CD4-positive, alpha-beta T cell (primary cell): ENCODE data around the gene UBD. TPM values are rescaled to one million over a fixed set of nuclear protein-coding genes. Genes with fewer than 3 reads are reported as not detected.

Experiments used
- ATAC-seq: fragments of 200-7000 bp; cut with Tn5 transposase; one replicate; pipeline ENCODE4 v1.10.0; 2022; ENCODE audit warnings: mild to moderate bottlenecking; ENCODE audit not compliant: poor library complexity
- CTCF ChIA-PET: fragments of 350-600 bp; sonication (Branson Sonifier 250); formaldehyde crosslinking; loops from one replicate; lab custom pipeline; 2021; ENCODE audit warnings: antibody characterized with exemption, inconsistent platforms; lab: Charles Lee
- POLR2A ChIA-PET: fragments of 350-600 bp; sonication (Branson Sonifier 250); formaldehyde crosslinking; loops from one replicate; lab custom pipeline; 2021; ENCODE audit warnings: antibody characterized with exemption, inconsistent platforms; lab: Charles Lee
- DNase-seq, 14 experiments: peaks; one replicate each; pipeline ENCODE4 v3.0.0-alpha.2; 2013 to 2020; ENCODE audit warnings: mixed read lengths in 2 of 14
- H3K27ac ChIP-seq, 2 donors: one replicate each; pipeline versions ENCODE4 v1.5.1 to v1.7.0; 2013; ENCODE audit warnings: low read length in 2 of 2, low read depth in 1 of 2, mild to moderate bottlenecking in 1 of 2
- H3K27me3 ChIP-seq, 2 experiments: 1 replicate in 1 of 2; 2 replicates in 1 of 2; pipeline versions ENCODE4 v1.6.1 to v1.7.0; 2013; ENCODE audit warnings: low read length in 2 of 2, control low read depth in 1 of 2, mild to moderate bottlenecking in 1 of 2, moderate library complexity in 1 of 2; ENCODE audit not compliant: insufficient read depth in 2 of 2, control insufficient read depth in 1 of 2
- H3K36me3 ChIP-seq: one replicate; pipeline ENCODE4 v1.6.1; 2013; ENCODE audit warnings: low read length, control low read depth; ENCODE audit not compliant: insufficient read depth
- H3K4me1 ChIP-seq: one replicate; pipeline ENCODE4 v1.6.1; 2013; ENCODE audit warnings: low read length, control low read depth; ENCODE audit not compliant: insufficient read depth
- H3K4me3 ChIP-seq: one replicate; pipeline ENCODE4 v1.5.1; 2013; ENCODE audit warnings: mild to moderate bottlenecking, low read length, moderate library complexity
- H3K9me3 ChIP-seq, 2 experiments: 1 replicate in 1 of 2; 2 replicates in 1 of 2; pipeline versions ENCODE4 v1.6.1 to v1.7.0; 2013; ENCODE audit warnings: low read length in 2 of 2, mild to moderate bottlenecking in 2 of 2, control low read depth in 1 of 2, moderate library complexity in 1 of 2; ENCODE audit not compliant: control insufficient read depth in 1 of 2, insufficient read depth in 1 of 2
- H3K27ac Mint-ChIP-seq: one replicate; pipeline ENCODE4 v1.8.0; 2020; ENCODE audit warnings: mixed read lengths
- H3K27me3 Mint-ChIP-seq: one replicate; pipeline ENCODE4 v1.8.0; 2021; ENCODE audit warnings: mixed read lengths
- H3K36me3 Mint-ChIP-seq: one replicate; pipeline ENCODE4 v1.8.0; 2021; ENCODE audit warnings: low read depth, mixed read lengths
- H3K4me1 Mint-ChIP-seq: one replicate; pipeline ENCODE4 v1.8.0; 2021; ENCODE audit warnings: low read depth, mixed read lengths
- H3K4me3 Mint-ChIP-seq: one replicate; pipeline ENCODE4 v1.8.0; 2020; ENCODE audit warnings: mild to moderate bottlenecking, mixed read lengths
- H3K9me3 Mint-ChIP-seq: one replicate; pipeline ENCODE4 v1.8.0; 2020; ENCODE audit warnings: mixed read lengths
- CTCF ChIP-seq: fragments of 200-600 bp; IDR thresholded peaks from one replicate; pipeline ENCODE4 v1.8.0; 2022; ENCODE audit warnings: antibody characterized with exemption, mild to moderate bottlenecking
- intact Hi-C, 2 experiments: fragments of 100-400 bp; cut with DNase I in 1 of 2; cut with micrococcal nuclease in 1 of 2; formaldehyde crosslinking; loops; one replicate each; pipeline versions ENCODE4 v1.15.1 to v1.9.0; 2023 to 2025; cut with DNase I, micrococcal nuclease
- total RNA-seq, 174 experiments: library from RNA in 2 of 174; stranded (reverse) in 2 of 174; gene quantifications; one replicate each; pipeline ENCODE4 v1.2.3 and lab custom pipeline; 2021 to 2026

Gene UBD
- total RNA-seq, 2 experiments from 2014 or later, result not detected

- Histone ChIP-seq H3K9me3 (no peaks in the 10 kb centered on the region), H3K4me3 (no peak overlapping the region), H3K36me3 (peaks cover 46% of the 10 kb centered on the region), H3K27ac (no peak overlapping the region), H3K4me1 (no peaks in the 10 kb centered on the region), H3K27me3 (no peaks in the 10 kb centered on the region)
- no peak for TF ChIP-seq CTCF
- intact Hi-C loops, result no loop called here
- H3K36me3 Mint-ChIP-seq, result peaks cover 57% of the 10 kb centered on the region
- no peak for DNase-seq
- H3K4me1 Mint-ChIP-seq, result no peaks in the 10 kb centered on the region
- no peak overlapping the region for H3K4me3 Mint-ChIP-seq
- ATAC-seq, result no peak
- H3K9me3 Mint-ChIP-seq, result no peaks in the 10 kb centered on the region
- H3K27ac Mint-ChIP-seq, result no peak overlapping the region
- POLR2A ChIA-PET, result no interaction called here
- no peaks in the 10 kb centered on the region for H3K27me3 Mint-ChIP-seq
- CTCF ChIA-PET, result no interaction called here
Observed at GRCh38 chr6:29603456-29603855, 43.9 kb upstream of the UBD start.

DNA sequence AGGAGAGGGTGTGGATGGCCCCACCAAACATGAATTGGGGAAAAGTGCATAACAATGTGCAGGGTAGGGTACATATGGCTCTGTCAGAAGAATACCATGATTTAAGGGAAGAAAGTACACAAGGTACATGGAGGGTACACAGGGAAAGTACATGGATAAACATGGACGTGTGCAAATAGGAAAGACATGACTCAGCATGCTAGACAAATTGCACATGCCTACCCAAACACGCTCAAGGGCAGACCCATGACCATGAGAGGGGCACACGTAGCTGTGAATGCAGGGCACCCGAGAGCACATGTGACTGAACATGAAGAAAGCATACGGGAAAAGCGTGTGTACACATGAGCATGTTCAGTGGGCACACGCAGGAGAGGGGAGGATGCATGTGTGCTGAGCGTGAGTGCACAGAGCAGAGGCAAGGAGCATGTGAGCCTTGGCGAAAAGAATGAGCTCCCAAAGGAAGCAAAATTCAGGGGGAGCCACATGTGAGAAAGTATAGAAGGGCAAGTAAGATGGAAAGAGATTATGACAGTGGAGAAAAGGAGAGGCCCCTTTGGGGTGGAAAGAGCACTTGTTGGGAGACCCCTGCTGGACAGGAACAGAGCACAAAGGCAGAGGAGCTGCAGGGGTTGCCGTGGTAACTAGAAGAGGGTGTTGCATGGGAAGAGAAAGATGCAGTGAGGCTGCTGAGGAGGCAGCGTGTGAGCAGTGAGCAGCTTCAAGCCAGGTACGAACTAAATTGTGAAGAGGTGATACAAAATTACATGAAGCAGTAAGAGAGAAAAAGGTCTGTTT, 43.2 kb upstream of the UBD start:
- DNase-seq, result peak in 2 of 14 experiments; percentile 6
- CTCF ChIA-PET, result no interaction called here

DNA sequence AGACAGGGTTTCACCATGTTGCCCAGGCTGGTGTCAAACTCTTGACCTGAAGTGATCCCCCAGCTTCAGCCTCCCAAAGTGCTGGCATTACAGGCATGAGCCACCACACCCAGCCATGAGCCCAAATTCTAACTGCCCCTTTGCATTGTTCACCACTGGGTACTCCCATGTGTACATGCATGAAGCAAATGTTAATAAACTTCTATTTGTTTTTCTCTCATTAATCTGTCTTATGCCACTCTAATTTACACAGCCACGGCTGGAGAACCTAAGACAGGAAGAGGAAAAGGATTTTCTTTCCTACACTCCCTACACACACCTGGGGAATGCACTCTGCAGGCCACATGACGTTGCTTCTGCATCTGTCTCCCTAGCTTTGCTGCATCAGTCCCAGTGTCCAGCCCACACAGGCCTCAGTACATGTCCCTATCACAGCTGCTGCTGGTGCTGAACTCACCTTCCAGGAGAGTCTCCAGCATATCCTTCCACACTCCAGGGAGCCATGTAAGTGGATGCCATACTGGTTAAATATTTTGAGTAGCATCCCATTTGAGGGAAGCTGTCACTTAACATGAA, 38.7 kb upstream of the UBD start:
- no peak for ATAC-seq

More for the DNA sequence above, 43.2 kb upstream of the UBD start:
- Mint-ChIP-seq H3K4me3 (no peak overlapping the region), H3K27ac (no peak overlapping the region), H3K36me3 (peaks cover 50% of the 10 kb centered on the region), H3K9me3 (no peaks in the 10 kb centered on the region), H3K27me3 (no peaks in the 10 kb centered on the region), H3K4me1 (no peaks in the 10 kb centered on the region)
- peaks cover 40% of the 10 kb centered on the region for H3K36me3 ChIP-seq
- intact Hi-C loops, result no loop called here
- H3K9me3 ChIP-seq, result no peaks in the 10 kb centered on the region
- H3K4me3 ChIP-seq, result no peak overlapping the region
- TF ChIP-seq CTCF, result no peak
- no peaks in the 10 kb centered on the region for H3K27me3 ChIP-seq
- POLR2A ChIA-PET, result interaction anchor here (0.6 kb wide), 1 partner anchor 314 kb away, joined by 3 read pairs; no protein-coding TSS in a partner anchor
- no peak for ATAC-seq
- no peaks in the 10 kb centered on the region for H3K4me1 ChIP-seq
- no peak overlapping the region for H3K27ac ChIP-seq

More for the DNA sequence above, 38.7 kb upstream of the UBD start:
- intact Hi-C loops, result no loop called here
- H3K4me1 Mint-ChIP-seq, result no peaks in the 10 kb centered on the region
- no peaks in the 10 kb centered on the region for H3K27me3 Mint-ChIP-seq
- H3K27me3 ChIP-seq, result no peaks in the 10 kb centered on the region
- no peak for DNase-seq
- H3K9me3 Mint-ChIP-seq, result no peaks in the 10 kb centered on the region
- TF ChIP-seq CTCF, result no peak
- H3K4me1 ChIP-seq, result no peaks in the 10 kb centered on the region
- peaks cover 5% of the 10 kb centered on the region for H3K36me3 ChIP-seq
- H3K4me3 ChIP-seq, result no peak overlapping the region
- H3K36me3 Mint-ChIP-seq, result peaks cover 7% of the 10 kb centered on the region
- H3K9me3 ChIP-seq, result no peaks in the 10 kb centered on the region
- H3K27ac Mint-ChIP-seq, result no peak overlapping the region
- no peak overlapping the region for H3K4me3 Mint-ChIP-seq
- H3K27ac ChIP-seq, result no peak overlapping the region
- CTCF ChIA-PET, result no interaction called here
- POLR2A ChIA-PET, result no interaction called here
